GM06990 (cell line): Measurements from ENCODE around the gene TOGARAM2.

Source experiments
- DNase-seq: peaks from one replicate; pipeline ENCODE4 v3.0.0-alpha.2; 2011; ENCODE audit not compliant: insufficient read length; ENCODE audit errors: extremely low read depth
- H3K27me3 ChIP-seq: replicated peaks from 2 replicates; pipeline ENCODE4 v1.6.0; 2011; ENCODE audit warnings: low read length; ENCODE audit not compliant: control insufficient read depth, insufficient read depth
- H3K36me3 ChIP-seq: 2 replicates; pipeline ENCODE4 v1.5.1; 2011; ENCODE audit warnings: low read length; ENCODE audit not compliant: control insufficient read depth, insufficient read depth
- H3K4me3 ChIP-seq: replicated peaks from 2 replicates; pipeline ENCODE4 v1.5.1; 2011; ENCODE audit warnings: low read depth, mild to moderate bottlenecking, control low read depth, low read length
- CTCF ChIP-seq: IDR thresholded peaks from 2 replicates; pipeline ENCODE4 v1.5.1; 2011; ENCODE audit warnings: low read length, control low read depth, mild to moderate bottlenecking, inconsistent platforms; ENCODE audit not compliant: insufficient read depth, poor library complexity, severe bottlenecking

The TOGARAM2 gene

GRCh38 chr2:29063646-29064345, 82.7 kb downstream of the TOGARAM2 start:
- TF ChIP-seq CTCF, result no peak
- DNase-seq, result no peak
- H3K27me3 ChIP-seq, result no peaks in the 10 kb centered on the region; the same call in 1 of the 2 replicates
- H3K4me3 ChIP-seq, result no peak overlapping the region
- no peaks in the 10 kb centered on the region for H3K36me3 ChIP-seq

GRCh38 chr2:29064346-29064715, 83.2 kb downstream of the TOGARAM2 start:
- H3K36me3 ChIP-seq, result no peaks in the 10 kb centered on the region
- no peaks in the 10 kb centered on the region; the same call in 1 of the 2 replicates for H3K27me3 ChIP-seq
- no peak for TF ChIP-seq CTCF
- no peak for DNase-seq
- no peak overlapping the region for H3K4me3 ChIP-seq

GRCh38 chr2:29064746-29065067, 83.6 kb downstream of the TOGARAM2 start:
- no peak overlapping the region for H3K4me3 ChIP-seq
- no peaks in the 10 kb centered on the region; the same call in 1 of the 2 replicates for H3K27me3 ChIP-seq
- TF ChIP-seq CTCF, result no peak
- no peak for DNase-seq
- no peaks in the 10 kb centered on the region for H3K36me3 ChIP-seq

- no peak for DNase-seq
- no peaks in the 10 kb centered on the region; the same call in 1 of the 2 replicates for H3K27me3 ChIP-seq
- no peak overlapping the region for H3K4me3 ChIP-seq
- no peaks in the 10 kb centered on the region for H3K36me3 ChIP-seq
- no peak for TF ChIP-seq CTCF
These were observed 84.1 kb downstream of the TOGARAM2 start for GRCh38 chr2:29065068-29065811.

GRCh38 chr2:29066271-29066860, 85.3 kb downstream of the TOGARAM2 start:
- Histone ChIP-seq H3K36me3 (no peaks in the 10 kb centered on the region), H3K27me3 (no peaks in the 10 kb centered on the region; the same call in 1 of the 2 replicates), H3K4me3 (no peak overlapping the region)
- no peak for TF ChIP-seq CTCF
- DNase-seq, result no peak
